NT2/D1 (cell line): Measurements from ENCODE around the gene PHAF1.
A peak's percentile ranks its signal among the peaks of the same experiment; 100 is the strongest.

ENCODE experiments used
- DNase-seq: peaks from one replicate; pipeline ENCODE4 v3.0.0-alpha.2; 2011; ENCODE audit warnings: low read depth, low spot score
- H3K27me3 ChIP-seq: 2 replicates; pipeline ENCODE4 v1.6.0; 2011; ENCODE audit warnings: mild to moderate bottlenecking; ENCODE audit not compliant: insufficient read length, insufficient read depth
- H3K36me3 ChIP-seq: 2 replicates; pipeline ENCODE4 v1.6.1; 2011; ENCODE audit warnings: mild to moderate bottlenecking, low read length, mixed read lengths; ENCODE audit not compliant: insufficient read depth, insufficient read length
- H3K4me1 ChIP-seq: 2 replicates; pipeline ENCODE4 v1.5.1; 2011; ENCODE audit not compliant: insufficient read depth, insufficient read length
- H3K4me3 ChIP-seq: 2 replicates; pipeline ENCODE4 v1.5.1; 2011; ENCODE audit warnings: low read depth; ENCODE audit not compliant: insufficient read length
- H3K9ac ChIP-seq: 2 replicates; pipeline ENCODE4 v1.6.0; 2011; ENCODE audit warnings: low read depth; ENCODE audit not compliant: insufficient read length
- H3K9me3 ChIP-seq: 2 replicates; pipeline ENCODE4 v1.5.1; 2011; ENCODE audit warnings: mild to moderate bottlenecking, low read length; ENCODE audit not compliant: insufficient read depth
- SUZ12 ChIP-seq: IDR thresholded peaks from 2 replicates; pipeline ENCODE4 v1.6.1; 2011; ENCODE audit not compliant: insufficient read length, insufficient read depth; ENCODE audit errors: extremely low read depth
- YY1 ChIP-seq: IDR thresholded peaks from 2 replicates; pipeline ENCODE4 v1.6.1; 2011; ENCODE audit not compliant: insufficient read length, insufficient read depth
- ZNF274 ChIP-seq: IDR thresholded peaks from 2 replicates; pipeline ENCODE4 v1.6.1; 2011; ENCODE audit warnings: mild to moderate bottlenecking, low read depth, low read length

PHAF1 gene

DNA sequence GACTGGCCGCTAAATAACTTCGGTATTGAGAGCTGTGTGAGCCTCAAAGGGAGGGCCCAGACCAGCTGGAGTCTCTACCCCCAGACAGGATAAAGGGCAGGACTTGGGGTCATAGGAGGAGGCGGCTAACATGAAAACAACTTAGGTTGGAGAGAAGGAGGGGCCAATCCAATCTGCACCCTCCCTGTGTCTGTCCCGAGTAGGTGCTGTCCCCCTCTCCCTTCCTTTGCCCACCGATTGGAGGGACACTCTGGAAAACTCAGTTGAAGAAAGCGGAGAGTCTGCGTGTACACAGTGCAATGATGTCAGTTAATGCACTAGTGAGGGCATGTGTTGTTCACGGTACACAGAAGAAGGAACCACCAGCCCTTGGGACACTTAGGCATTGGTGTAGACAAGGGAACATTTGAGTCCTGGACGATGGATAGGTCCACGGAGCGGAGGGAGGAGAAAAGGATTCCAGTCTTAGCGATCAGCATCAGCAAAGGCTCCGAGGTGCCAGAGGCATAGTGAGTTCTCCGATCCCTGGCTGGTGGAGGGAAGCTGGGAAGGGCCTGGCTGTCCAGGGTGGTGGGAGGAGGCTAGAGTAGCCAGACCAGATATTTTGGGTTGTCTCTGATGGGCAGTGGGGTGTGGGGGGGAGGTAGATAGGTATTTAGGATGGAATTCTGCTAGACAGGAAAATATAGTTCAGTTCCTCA lies 61.4 kb downstream of the PHAF1 start:
- no peak for TF ChIP-seq ZNF274
- H3K27me3 ChIP-seq: peaks cover 81% of the 10 kb centered on the region
- DNase-seq: no peak
- peaks cover 13% of the 10 kb centered on the region for H3K4me1 ChIP-seq
- peak overlapping the region; percentile 77 for H3K9ac ChIP-seq
- H3K9me3 ChIP-seq: no peaks in the 10 kb centered on the region
- peaks cover 7% of the 10 kb centered on the region for H3K36me3 ChIP-seq
- H3K4me3 ChIP-seq: peak overlapping the region; percentile 75

DNA sequence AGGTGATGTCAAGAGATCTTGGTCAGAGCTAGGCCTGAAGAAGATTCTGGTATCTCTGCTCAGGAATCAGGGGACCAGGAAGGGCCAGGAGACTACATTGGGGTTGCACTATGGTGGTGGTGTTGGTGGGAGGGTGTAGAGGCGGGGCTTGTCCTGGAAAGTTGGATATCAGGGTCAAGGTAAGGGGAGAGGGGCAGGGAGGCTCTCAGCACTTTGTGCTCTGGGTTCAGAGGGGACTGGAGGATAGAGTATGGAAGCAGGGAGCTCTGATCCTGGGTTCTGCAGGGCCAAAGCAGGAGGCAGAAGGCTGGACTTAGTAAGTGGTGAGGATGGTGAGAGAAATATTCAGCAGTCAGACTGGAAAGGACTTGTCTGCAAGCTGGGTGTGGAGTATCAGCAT lies 63.6 kb downstream of the PHAF1 start:
- Histone ChIP-seq H3K27me3 (peaks cover 80% of the 10 kb centered on the region), H3K36me3 (peaks cover 21% of the 10 kb centered on the region), H3K9me3 (no peaks in the 10 kb centered on the region), H3K4me1 (peaks cover 24% of the 10 kb centered on the region), H3K9ac (peak overlapping the region; percentile 66), H3K4me3 (peak overlapping the region; percentile 34)
- DNase-seq: no peak
- TF ChIP-seq ZNF274: no peak

DNA sequence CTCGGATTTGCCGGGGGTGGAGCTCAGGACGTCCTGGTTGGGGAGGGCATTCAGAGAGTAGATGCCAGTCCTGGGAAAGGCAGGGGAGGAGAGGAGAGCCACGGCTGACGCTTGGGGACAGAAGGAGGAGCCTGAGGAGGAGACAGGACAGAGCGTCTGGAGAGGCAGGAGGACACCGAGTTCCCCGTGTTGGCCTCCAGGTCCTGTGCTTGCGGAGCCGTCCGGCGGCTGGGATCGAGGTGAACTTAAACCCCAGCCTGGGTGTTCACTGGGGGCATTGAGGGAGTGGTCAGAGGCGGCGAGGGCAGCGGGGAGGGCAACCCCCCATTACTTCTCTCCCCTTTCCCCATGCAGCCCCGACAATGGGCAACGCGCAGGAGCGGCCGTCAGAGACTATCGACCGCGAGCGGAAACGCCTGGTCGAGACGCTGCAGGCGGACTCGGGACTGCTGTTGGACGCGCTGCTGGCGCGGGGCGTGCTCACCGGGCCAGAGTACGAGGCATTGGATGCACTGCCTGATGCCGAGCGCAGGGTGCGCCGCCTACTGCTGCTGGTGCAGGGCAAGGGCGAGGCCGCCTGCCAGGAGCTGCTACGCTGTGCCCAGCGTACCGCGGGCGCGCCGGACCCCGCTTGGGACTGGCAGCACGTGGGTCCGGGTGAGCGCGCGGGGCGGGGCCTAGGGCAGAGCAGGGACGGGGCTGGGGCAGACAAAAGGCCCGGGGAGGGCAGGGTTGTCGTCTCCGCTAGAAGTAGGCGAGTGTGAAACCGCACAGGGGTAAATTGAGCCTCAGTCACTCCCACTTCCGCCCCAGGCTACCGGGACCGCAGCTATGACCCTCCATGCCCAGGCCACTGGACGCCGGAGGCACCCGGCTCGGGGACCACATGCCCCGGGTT lies 64.3 kb downstream of the PHAF1 start:
- DNase-seq: no peak
- Histone ChIP-seq H3K9ac (peak overlapping the region; percentile 66), H3K9me3 (no peaks in the 10 kb centered on the region), H3K27me3 (peaks cover 80% of the 10 kb centered on the region), H3K4me1 (peaks cover 28% of the 10 kb centered on the region), H3K36me3 (peaks cover 21% of the 10 kb centered on the region), H3K4me3 (peak overlapping the region; percentile 34)
- no peak for TF ChIP-seq SUZ12
- TF ChIP-seq ZNF274: no peak
- no peak for TF ChIP-seq YY1

DNA sequence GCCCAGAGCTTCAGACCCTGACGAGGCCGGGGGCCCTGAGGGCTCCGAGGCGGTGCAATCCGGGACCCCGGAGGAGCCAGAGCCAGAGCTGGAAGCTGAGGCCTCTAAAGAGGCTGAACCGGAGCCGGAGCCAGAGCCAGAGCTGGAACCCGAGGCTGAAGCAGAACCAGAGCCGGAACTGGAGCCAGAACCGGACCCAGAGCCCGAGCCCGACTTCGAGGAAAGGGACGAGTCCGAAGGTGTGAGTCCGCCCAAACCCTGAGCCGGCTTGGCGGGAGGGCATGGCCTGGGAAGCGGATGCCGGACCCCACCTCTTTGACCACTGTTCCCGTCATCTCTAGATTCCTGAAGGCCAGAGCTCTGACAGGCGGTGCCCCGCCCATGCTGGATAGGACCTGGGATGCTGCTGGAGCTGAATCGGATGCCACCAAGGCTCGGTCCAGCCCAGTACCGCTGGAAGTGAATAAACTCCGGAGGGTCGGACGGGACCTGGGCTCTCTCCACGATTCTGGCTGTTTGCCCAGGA lies 65.0 kb downstream of the PHAF1 start:
- TF ChIP-seq ZNF274: no peak
- no peak for TF ChIP-seq SUZ12
- TF ChIP-seq YY1: no peak
- DNase-seq: no peak
- Histone ChIP-seq H3K36me3 (peaks cover 26% of the 10 kb centered on the region), H3K9me3 (no peaks in the 10 kb centered on the region), H3K27me3 (peaks cover 79% of the 10 kb centered on the region), H3K4me3 (peak overlapping the region; percentile 34), H3K4me1 (peaks cover 29% of the 10 kb centered on the region), H3K9ac (peak overlapping the region; percentile 66)

DNA sequence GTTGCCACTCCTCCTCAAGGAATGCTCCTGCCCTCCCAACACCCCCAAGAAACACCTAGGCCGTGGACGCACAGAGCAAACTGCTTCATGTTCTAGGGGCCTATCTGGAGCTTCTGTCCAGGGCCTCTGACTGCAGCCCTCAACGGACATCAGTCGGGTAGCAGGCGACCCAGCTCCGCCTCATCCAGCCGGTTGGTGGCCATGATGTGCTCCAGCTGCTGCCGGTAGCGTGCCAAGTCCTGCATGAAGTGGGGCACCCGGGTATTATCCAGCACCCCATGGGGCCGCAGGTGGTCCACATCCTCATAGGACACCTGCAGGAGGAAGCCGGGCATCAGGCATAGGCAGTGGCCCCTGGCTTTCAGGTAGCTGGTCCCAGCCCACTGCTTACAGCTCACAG lies 66.9 kb downstream of the PHAF1 start:
- no peak for TF ChIP-seq SUZ12
- no peak for TF ChIP-seq ZNF274
- TF ChIP-seq YY1: no peak
- no peak overlapping the region for H3K9ac ChIP-seq
- H3K9me3 ChIP-seq: no peaks in the 10 kb centered on the region
- no peak for DNase-seq
- peaks cover 75% of the 10 kb centered on the region for H3K27me3 ChIP-seq
- H3K36me3 ChIP-seq: peaks cover 38% of the 10 kb centered on the region
- peaks cover 29% of the 10 kb centered on the region for H3K4me1 ChIP-seq
- H3K4me3 ChIP-seq: no peak overlapping the region

DNA sequence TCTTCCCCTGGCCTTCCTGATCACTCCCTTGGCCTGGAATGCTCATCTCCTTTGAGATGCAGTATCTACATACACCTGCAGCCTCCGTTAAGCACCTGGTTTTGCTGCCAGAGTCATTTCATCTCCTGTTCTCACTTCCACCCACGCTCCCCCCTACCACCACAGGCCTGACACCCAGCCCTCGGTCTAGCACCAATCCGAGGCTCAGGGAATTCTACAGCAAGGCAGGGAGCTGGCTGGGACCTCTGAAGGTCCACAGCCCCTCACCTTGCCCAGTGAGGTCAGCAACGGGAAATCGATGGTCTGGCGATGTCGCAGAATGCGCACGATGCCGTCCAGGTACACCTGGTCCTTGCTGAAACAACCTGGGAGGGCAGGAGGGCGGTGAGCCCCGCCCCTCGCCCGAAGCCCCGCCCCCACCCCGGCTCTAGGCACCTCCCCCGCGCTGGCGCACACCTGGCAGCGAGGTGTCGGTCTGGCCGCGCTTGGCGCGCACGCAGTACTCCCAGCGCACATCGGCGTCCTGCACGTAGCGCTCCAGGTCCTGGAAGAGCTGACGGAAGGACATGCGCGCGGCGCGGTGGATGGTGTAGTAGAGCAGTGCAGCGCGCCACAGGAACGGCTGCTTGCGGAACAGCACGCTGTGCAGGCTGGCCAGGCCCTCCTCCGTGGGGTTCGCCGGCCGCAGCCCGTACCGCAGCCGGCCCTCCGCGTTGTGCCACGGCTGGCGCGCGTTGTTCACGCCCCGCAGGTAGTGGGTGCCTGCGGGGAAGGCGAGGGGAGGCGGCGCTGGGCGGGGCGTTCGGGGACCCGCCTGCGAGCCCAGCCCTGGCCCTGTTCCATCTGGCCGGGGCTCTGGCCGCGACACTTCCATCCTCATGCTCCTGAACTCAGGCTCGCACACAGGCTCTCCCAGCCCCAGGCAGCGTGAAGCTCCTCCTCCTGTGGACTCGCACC lies 68.3 kb downstream of the PHAF1 start:
- TF ChIP-seq SUZ12 (no peak), YY1 (no peak), ZNF274 (no peak)
- peaks cover 63% of the 10 kb centered on the region for H3K27me3 ChIP-seq
- no peaks in the 10 kb centered on the region for H3K9me3 ChIP-seq
- H3K9ac ChIP-seq: peak overlapping the region; percentile 77
- peak overlapping the region; percentile 44 for H3K4me3 ChIP-seq
- H3K4me1 ChIP-seq: peaks cover 29% of the 10 kb centered on the region
- peak; percentile 57 for DNase-seq
- peaks cover 42% of the 10 kb centered on the region for H3K36me3 ChIP-seq
